DMS153 (cell line): Measurements from ENCODE around the gene MET.
A peak's percentile ranks its signal among the peaks of the same experiment; 100 is the strongest.
"Not testable (repeated sequence)": the region's sequence is repeated elsewhere in the genome, so short reads cannot be mapped to it uniquely, and the experiment has no call there.

Experiments
- DNase-seq: peaks from one replicate; lab custom pipeline; 2025; lab: John Stamatoyannopoulos, UW

The MET gene

GRCh38 chr7:116809636-116810266 is 137.8 kb downstream of the MET start:
- DNase-seq = peak; percentile 79

- DNase-seq = no peak
These were observed 138.5 kb downstream of the MET start for GRCh38 chr7:116810267-116811116.

GRCh38 chr7:116811768-116812167 is 139.8 kb downstream of the MET start:
- DNase-seq = no peak

GRCh38 chr7:116812860-116813259 is 140.9 kb downstream of the MET start:
- DNase-seq = no peak

- DNase-seq = not testable (repeated sequence)
These were observed 141.4 kb downstream of the MET start for GRCh38 chr7:116813371-116813770.

GRCh38 chr7:116815041-116815440 is 143.0 kb downstream of the MET start:
- DNase-seq = no peak

- no peak for DNase-seq
These were observed 148.2 kb downstream of the MET start for GRCh38 chr7:116820149-116820548.

- not testable (repeated sequence) for DNase-seq
These were observed 149.7 kb downstream of the MET start for GRCh38 chr7:116821647-116822046.

- no peak for DNase-seq
These were observed 152.5 kb downstream of the MET start for GRCh38 chr7:116824449-116824848.

- DNase-seq = no peak
These were observed 156.3 kb downstream of the MET start for GRCh38 chr7:116828281-116828680.

- DNase-seq = no peak
These were observed 157.0 kb downstream of the MET start for GRCh38 chr7:116829041-116829440.

GRCh38 chr7:116829493-116829892 is 157.5 kb downstream of the MET start:
- no peak for DNase-seq

GRCh38 chr7:116832692-116833091 is 160.7 kb downstream of the MET start:
- DNase-seq = no peak

GRCh38 chr7:116834815-116835504 is 163.0 kb downstream of the MET start:
- DNase-seq = no peak

GRCh38 chr7:116836048-116836447 is 164.1 kb downstream of the MET start:
- no peak for DNase-seq

- no peak for DNase-seq
These were observed 164.9 kb downstream of the MET start for GRCh38 chr7:116836911-116837310.

GRCh38 chr7:116837586-116837985 is 165.6 kb downstream of the MET start:
- no peak for DNase-seq

- no peak for DNase-seq
These were observed 168.3 kb downstream of the MET start for GRCh38 chr7:116840256-116840655.

- DNase-seq = no peak
These were observed 170.4 kb downstream of the MET start for GRCh38 chr7:116842371-116842770.

GRCh38 chr7:116843378-116843777 is 171.4 kb downstream of the MET start:
- DNase-seq = no peak
